Stimulated activated naive CD4-positive, alpha-beta T cell treated with Interleukin-2 at 50 U/mL for 16 hours (primary cell): ENCODE measurements around the gene TBCA.

Experiments
- DNase-seq: peaks from one replicate; lab custom pipeline; 2025; lab: John Stamatoyannopoulos, UW

TBCA gene

DNA sequence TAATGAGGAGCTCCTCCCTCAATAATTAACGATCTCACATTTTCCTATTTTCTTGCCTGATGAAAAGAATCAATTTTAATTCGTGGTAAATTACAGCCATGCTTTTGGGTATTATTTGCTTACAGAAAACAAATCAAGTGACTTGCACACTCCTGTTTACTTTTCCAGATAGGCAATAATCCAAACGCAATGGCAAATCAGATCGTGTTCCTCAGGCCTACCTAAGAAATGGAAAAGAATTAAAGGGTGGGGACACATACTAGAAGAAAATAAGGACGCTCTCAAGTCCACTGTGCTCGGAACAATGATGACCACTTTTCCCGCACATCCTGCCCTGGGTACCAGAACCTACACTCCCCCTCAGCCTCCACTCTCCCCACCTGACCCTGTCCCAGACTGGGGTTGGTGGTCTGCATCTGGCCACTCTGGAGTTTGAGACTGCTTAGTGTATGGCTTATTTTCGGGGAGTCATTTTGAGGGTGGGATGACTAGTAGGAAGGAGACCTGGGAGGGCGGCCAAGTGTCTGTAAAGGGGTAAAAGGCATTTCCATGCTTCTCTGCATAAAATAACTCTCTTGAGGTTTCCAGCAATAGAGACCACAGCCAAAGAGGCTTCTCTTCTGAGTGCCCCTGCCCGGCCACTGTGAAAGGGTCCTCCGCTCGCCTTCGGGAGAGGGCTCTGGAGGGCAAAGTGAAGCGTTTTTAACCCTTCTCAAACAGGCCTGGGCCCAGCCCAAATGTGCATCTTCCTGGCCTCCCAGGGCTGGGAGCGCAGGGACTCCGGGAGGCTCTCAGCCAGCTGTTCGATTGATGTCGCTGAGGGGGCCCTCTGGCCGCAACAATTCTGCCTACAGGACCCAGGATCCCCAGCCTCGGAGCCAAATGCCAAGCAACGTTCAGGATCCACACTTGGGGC lies 133.1 kb downstream of the TBCA start:
- no peak for DNase-seq

DNA sequence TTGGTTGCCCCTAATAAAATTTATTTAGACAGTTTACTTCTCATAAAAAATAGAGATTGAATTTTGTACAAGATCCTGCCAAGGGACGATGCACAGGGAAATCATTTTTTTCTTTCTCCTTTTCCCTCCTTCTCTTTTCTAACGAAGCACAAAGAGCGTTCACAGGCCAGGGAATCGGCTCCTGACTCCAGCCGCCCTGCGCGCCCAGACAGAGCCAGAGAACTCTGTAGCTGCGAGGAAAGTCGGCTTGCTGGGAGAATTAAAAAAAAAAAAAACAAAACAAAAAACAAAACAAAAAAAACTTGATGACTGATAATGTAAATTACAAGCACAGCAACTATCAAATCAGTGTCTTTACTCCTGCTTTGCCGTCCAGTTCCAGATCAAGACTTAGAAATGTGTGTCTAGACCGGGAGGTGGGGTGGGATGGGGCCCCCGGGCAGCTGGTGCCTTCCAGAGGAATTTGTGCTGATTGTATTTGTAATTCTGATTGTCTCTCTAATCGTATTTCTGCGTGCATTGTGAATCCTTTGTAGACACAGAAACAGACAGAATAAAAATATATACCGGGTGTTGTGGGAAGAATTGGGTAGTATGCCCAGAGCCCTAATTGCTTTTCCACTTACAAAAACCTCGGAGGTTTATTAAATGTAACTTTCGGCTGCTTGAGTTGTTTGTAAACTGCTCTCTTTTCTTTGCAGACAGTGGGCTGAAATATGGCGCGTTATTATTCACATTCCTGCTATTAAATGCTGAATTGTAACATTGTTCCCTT lies 134.0 kb downstream of the TBCA start:
- DNase-seq: no peak

DNA sequence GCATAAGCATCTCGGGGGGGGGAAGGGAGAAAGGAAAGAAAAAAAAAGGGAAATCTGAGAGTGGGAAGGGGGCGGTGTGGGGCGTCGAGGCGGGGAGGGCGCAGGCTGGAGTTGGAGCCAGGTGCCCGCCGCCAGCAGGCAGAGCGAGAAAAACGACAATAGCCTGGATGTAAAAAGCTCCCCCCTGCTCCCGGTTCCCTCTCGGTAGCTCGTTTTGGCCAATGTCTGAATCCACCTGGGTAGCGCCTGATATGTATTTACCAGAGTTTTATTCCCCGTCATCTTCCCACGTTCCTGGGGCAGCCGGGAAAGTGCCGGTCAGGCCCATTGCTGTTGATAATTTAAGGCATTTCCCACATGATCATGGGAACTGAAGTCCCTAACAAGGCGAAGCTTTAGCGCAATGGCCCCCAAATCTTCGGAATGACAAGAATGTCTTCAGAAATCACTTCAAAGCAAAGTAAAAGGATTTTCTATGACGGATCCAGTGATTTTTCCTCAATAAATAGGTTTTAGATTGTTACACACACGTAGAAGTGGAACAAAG lies 134.7 kb downstream of the TBCA start:
- no peak for DNase-seq
